K562 (cell line): ENCODE results near the gene FAM110D. TPM values are rescaled to one million over a fixed set of nuclear protein-coding genes. Genes with fewer than 3 reads are reported as not detected.

Experiments
- ARID4B ChIP-seq: sonication (generic); formaldehyde crosslinking; IDR thresholded peaks from 2 replicates; pipeline ENCODE4 v1.8.0; 2022; ENCODE audit warnings: mild to moderate bottlenecking, missing genetic modification reagents
- ARNT ChIP-seq, 2 experiments: fragments of 450-650 bp; IDR thresholded peaks; 2 replicates each; pipeline ENCODE4 v1.6.1; 2016; ENCODE audit warnings: mild to moderate bottlenecking in 1 of 2
- DIDO1 ChIP-seq: fragments of 450-650 bp; IDR thresholded peaks from 2 replicates; pipeline ENCODE4 v1.6.1; 2016; ENCODE audit warnings: low read depth, missing biosample characterization, missing genetic modification characterization
- IRF1 ChIP-seq: sonication (generic); formaldehyde crosslinking; IDR thresholded peaks from 2 replicates; pipeline ENCODE4 v1.8.0; 2022; ENCODE audit warnings: missing genetic modification reagents, mild to moderate bottlenecking, borderline replicate concordance
- KDM2B ChIP-seq: fragments of 250-450 bp; sonication (Bioruptor Pico); IDR thresholded peaks from 2 replicates; pipeline ENCODE4 v1.8.0; 2021; ENCODE audit warnings: mild to moderate bottlenecking, moderate library complexity
- LEF1 ChIP-seq: fragments of 450-650 bp; IDR thresholded peaks from 2 replicates; pipeline ENCODE4 v1.6.1; 2016; ENCODE audit warnings: mild to moderate bottlenecking
- MCM2 ChIP-seq: fragments of 450-650 bp; IDR thresholded peaks from 2 replicates; pipeline ENCODE4 v1.6.1; 2017; ENCODE audit warnings: low read depth, mild to moderate bottlenecking
- MLX ChIP-seq, 2 experiments: fragments of 450-650 bp in 1 of 2; sonication (generic) in 1 of 2; formaldehyde crosslinking; conservative IDR thresholded peaks; 2 replicates each; pipeline versions ENCODE4 v1.4.0 to v1.8.1; 2020 to 2022; ENCODE audit warnings: mild to moderate bottlenecking in 1 of 2, missing genetic modification reagents in 1 of 2
- MYBL2 ChIP-seq, 2 experiments: fragments of 450-650 bp in 1 of 2; sonication (generic) in 1 of 2; formaldehyde crosslinking in 1 of 2; IDR thresholded peaks; 2 replicates each; pipeline versions ENCODE4 v1.6.1 to v1.8.1; 2017 to 2022; ENCODE audit warnings: borderline replicate concordance in 1 of 2, inconsistent platforms in 1 of 2, low read depth in 1 of 2, mild to moderate bottlenecking in 1 of 2, missing genetic modification reagents in 1 of 2, moderate library complexity in 1 of 2
- NCOA1 ChIP-seq: fragments of 450-650 bp; IDR thresholded peaks from 2 replicates; pipeline ENCODE4 v1.6.1; 2016; ENCODE audit warnings: low read depth
- PHF21A ChIP-seq: fragments of 450-650 bp; IDR thresholded peaks from 2 replicates; pipeline ENCODE4 v1.6.1; 2017; ENCODE audit warnings: low read depth, borderline replicate concordance
- PML ChIP-seq: IDR thresholded peaks from 2 replicates; pipeline ENCODE4 v1.6.1; 2012; ENCODE audit warnings: low read length, inconsistent platforms
- SNAPC5 ChIP-seq: fragments of 250-450 bp; sonication (Bioruptor Pico); IDR thresholded peaks from 2 replicates; pipeline ENCODE4 v1.8.0; 2021; ENCODE audit warnings: moderate library complexity, mild to moderate bottlenecking, inconsistent platforms
- TAF7 ChIP-seq: fragments of 450-650 bp; IDR thresholded peaks from 2 replicates; pipeline ENCODE4 v1.6.1; 2016; ENCODE audit warnings: missing genetic modification characterization, missing compliant biosample characterization
- VEZF1 ChIP-seq: fragments of 200-800 bp; sonication (Bioruptor generic); IDR thresholded peaks from 2 replicates; pipeline ENCODE4 v1.6.1; 2017; ENCODE audit warnings: missing genetic modification characterization, missing compliant biosample characterization
- YY1 ChIP-seq, 3 experiments: IDR thresholded peaks; 2 replicates each; pipeline ENCODE4 v1.6.1; 2011; ENCODE audit warnings: low read length in 2 of 3, mild to moderate bottlenecking in 2 of 3, moderate library complexity in 2 of 3, borderline replicate concordance in 1 of 3, control low read depth in 1 of 3, low read depth in 1 of 3; ENCODE audit not compliant: insufficient read depth in 3 of 3, insufficient replicate concordance in 2 of 3, control insufficient read depth in 1 of 3, insufficient read length in 1 of 3; ENCODE audit errors: extremely low read depth in 1 of 3
- ZC3H4 ChIP-seq: sonication (generic); formaldehyde crosslinking; IDR thresholded peaks from 2 replicates; pipeline ENCODE4 v1.9.0; 2021; ENCODE audit warnings: missing genetic modification reagents, borderline replicate concordance
- ZNF347 ChIP-seq: fragments of 450-650 bp; formaldehyde crosslinking; IDR thresholded peaks from 2 replicates; pipeline ENCODE4 v1.4.0; 2020; ENCODE audit warnings: low read depth, mild to moderate bottlenecking, moderate library complexity
- polyA plus RNA-seq, 8 experiments: library from polyadenylated mRNA; depleted of rRNA in 4 of 8; stranded (reverse) in 5 of 8; unstranded in 3 of 8; fragments of >200 nt; fragmentation: Nextera tagmentation in 2 of 8; fragmentation: Illumina TruSeq in 1 of 8; extraction: Ambion mirVana in 2 of 8; extraction: Trizol in 1 of 8; gene quantifications; 2 replicates each; pipeline versions ENCODE4 v1.2.1 to v1.2.3, GENCODE V29; 2011 to 2014; ENCODE audit warnings: inconsistent platforms in 1 of 8, missing spikeins in 1 of 8
- total RNA-seq, 7 experiments: library from RNA; depleted of rRNA in 6 of 7; stranded (reverse); fragments of >200 nt in 6 of 7; fragmentation: Illumina TruSeq in 2 of 7; extraction: Trizol in 2 of 7; gene quantifications; 2 replicates each; pipeline versions ENCODE4 v1.2.1 to v1.2.3, GENCODE V29; 2011 to 2021; ENCODE audit warnings: low replicate concordance in 1 of 7

The FAM110D gene
- total and polyA plus RNA-seq, 9 of the 15 experiments (the other 6 are each of a cell fraction or from before 2014, with no cell fraction given): 0.04 to 1.1 (median 0.33) TPM

GRCh38 chr1:26110731-26111529 lies 47.9 kb upstream of the FAM110D start (continued):
- TF ChIP-seq MLX (CRISPR knock-in tag; conservative IDR thresholded peaks at IDR 0.05) (peak in 1 of 2 experiments; percentile 59; a peak in 2 of 4 replicates), ZNF347 (no peak), KDM2B (peak; percentile 56), SNAPC5 (CRISPR knock-in tag) (no peak), NCOA1 (no peak), ARID4B (CRISPR knock-in tag) (0 out of 2 replicates have a peak, but pooled peaks have one; percentile 23), IRF1 (peak; percentile 80; the same call in 1 of the 2 replicates), DIDO1 (tag) (no peak), YY1 (IDR thresholded peaks at IDR 0.05; ENCODE audit: borderline replicate concordance in 1 of 3, control insufficient read depth in 1 of 3, extremely low read depth in 1 of 3, insufficient read depth in 3 of 3, insufficient read length in 1 of 3, insufficient replicate concordance in 2 of 3, low read depth in 1 of 3, low read length in 2 of 3) (peak in 1 of 3 experiments; percentile 71), PML (0 out of 2 replicates have a peak, but pooled peaks have one; percentile 32), PHF21A (no peak), ZC3H4 (CRISPR knock-in tag) (no peak; the same call in 1 of the 2 replicates), LEF1 (no peak), ARNT (IDR thresholded peaks at IDR 0.05) (no peak), MCM2 (no peak), TAF7 (tag) (no peak), MYBL2 (IDR thresholded peaks at IDR 0.05; ENCODE audit: low read depth) (no peak), MYBL2 (CRISPR knock-in tag; IDR thresholded peaks at IDR 0.05; ENCODE audit: borderline replicate concordance) (no peak), VEZF1 (CRISPR knock-in tag) (peak; percentile 92)
